ENCODE results near the gene EXOC6B.
"Not testable (repeated sequence)": the region's sequence is repeated elsewhere in the genome, so short reads cannot be mapped to it uniquely, and the experiment has no call there.

The EXOC6B gene

GRCh38 chr2:72685638-72686213, 140.1 kb downstream of the EXOC6B start:
- no peak for DNase-seq (ENCODE audit: low read depth in 2 of 2, low spot score in 1 of 2)

GRCh38 chr2:72682061-72682460, 143.8 kb downstream of the EXOC6B start:
- DNase-seq (ENCODE audit: low read depth in 2 of 2, low spot score in 1 of 2) = no peak

- DNase-seq (ENCODE audit: low read depth in 2 of 2, low spot score in 1 of 2) = no peak
Observed at GRCh38 chr2:72681016-72681995, 144.5 kb downstream of the EXOC6B start.

- DNase-seq (ENCODE audit: low read depth in 2 of 2, low spot score in 1 of 2) = no peak
Observed at GRCh38 chr2:72678024-72678423, 147.8 kb downstream of the EXOC6B start.

GRCh38 chr2:72676341-72677025, 149.3 kb downstream of the EXOC6B start:
- no peak for DNase-seq (ENCODE audit: low read depth in 2 of 2, low spot score in 1 of 2)

GRCh38 chr2:72674982-72675915, 150.6 kb downstream of the EXOC6B start:
- no peak for DNase-seq (ENCODE audit: low read depth in 2 of 2, low spot score in 1 of 2)

GRCh38 chr2:72673279-72673678, 152.6 kb downstream of the EXOC6B start:
- no peak for DNase-seq (ENCODE audit: low read depth in 2 of 2, low spot score in 1 of 2)

- DNase-seq (ENCODE audit: low read depth in 2 of 2, low spot score in 1 of 2) = no peak
Observed at GRCh38 chr2:72669121-72669520, 156.7 kb downstream of the EXOC6B start.

GRCh38 chr2:72668647-72669046, 157.2 kb downstream of the EXOC6B start:
- no peak for DNase-seq (ENCODE audit: low read depth in 2 of 2, low spot score in 1 of 2)

GRCh38 chr2:72665448-72665847, 160.4 kb downstream of the EXOC6B start:
- no peak for DNase-seq (ENCODE audit: low read depth in 2 of 2, low spot score in 1 of 2)

- no peak for DNase-seq (ENCODE audit: low read depth in 2 of 2, low spot score in 1 of 2)
Observed at GRCh38 chr2:72661985-72662384, 163.8 kb downstream of the EXOC6B start.

- no peak for DNase-seq (ENCODE audit: low read depth in 2 of 2, low spot score in 1 of 2)
Observed at GRCh38 chr2:72649810-72650209, 176.0 kb downstream of the EXOC6B start.

- DNase-seq (ENCODE audit: low read depth in 2 of 2, low spot score in 1 of 2) = not testable (repeated sequence)
Observed at GRCh38 chr2:72641221-72641620, 184.6 kb downstream of the EXOC6B start.

GRCh38 chr2:72638600-72639211, 187.1 kb downstream of the EXOC6B start:
- no peak for DNase-seq (ENCODE audit: low read depth in 2 of 2, low spot score in 1 of 2)

GRCh38 chr2:72636210-72636609, 189.6 kb downstream of the EXOC6B start:
- DNase-seq (ENCODE audit: low read depth in 2 of 2, low spot score in 1 of 2) = no peak

GRCh38 chr2:72630767-72631166, 195.1 kb downstream of the EXOC6B start:
- DNase-seq (ENCODE audit: low read depth in 2 of 2, low spot score in 1 of 2) = no peak

- no peak for DNase-seq (ENCODE audit: low read depth in 2 of 2, low spot score in 1 of 2)
Observed at GRCh38 chr2:72629062-72629461, 196.8 kb downstream of the EXOC6B start.

- DNase-seq (ENCODE audit: low read depth in 2 of 2, low spot score in 1 of 2) = no peak
Observed at GRCh38 chr2:72627083-72627482, 198.8 kb downstream of the EXOC6B start.

GRCh38 chr2:72625366-72625765, 200.5 kb downstream of the EXOC6B start:
- no peak for DNase-seq (ENCODE audit: low read depth in 2 of 2, low spot score in 1 of 2)

- DNase-seq (ENCODE audit: low read depth in 2 of 2, low spot score in 1 of 2) = no peak
Observed at GRCh38 chr2:72623481-72623880, 202.4 kb downstream of the EXOC6B start.

Measured in stimulated activated CD8-positive, alpha-beta memory T cell treated with anti-CD3 and anti-CD28 coated beads, Interleukin-4, amount 100 ng/mL, for 1 hour (primary cell).